Measurements from ENCODE around the gene TTC24. TPM values are rescaled to one million over a fixed set of nuclear protein-coding genes. Genes with fewer than 3 reads are reported as not detected.

TTC24 gene
- 1 to 10 TPM; 2.9 to 4.6 TPM for total RNA-seq

GRCh38 chr1:156579472-156579871, at the start of gene TTC24:
TTC24 (plus strand) TSS chr1:156579723; CDS start chr1:156581365, 1,642 bp downstream.
- no peaks in the 10 kb centered on the region for H3K36me3 Mint-ChIP-seq (ENCODE audit: low read depth)
- peaks cover 24% of the 10 kb centered on the region for H3K4me1 Mint-ChIP-seq
- POLR2A ChIA-PET = no interaction called here
- H3K4me3 Mint-ChIP-seq = no peak within 1 kb of the TSS
- H3K27ac Mint-ChIP-seq = no peak within 1 kb of the TSS
- H3K27me3 Mint-ChIP-seq = peaks cover 3% of the 10 kb centered on the region
- DNase-seq = no peak
- no peaks in the 10 kb centered on the region for H3K9me3 Mint-ChIP-seq
- CTCF ChIA-PET = interaction anchor here (0.6 to 1.7 kb wide), 7 partner anchors 9 to 194 kb away, joined by 3 to 8 read pairs (median 3); partner anchors contain the start of gene NAXE

GRCh38 chr1:156530006-156530405, 49.5 kb upstream of the TTC24 start:
- H3K4me1 Mint-ChIP-seq = peaks cover 31% of the 10 kb centered on the region
- no peak for DNase-seq
- ChIA-PET POLR2A (no interaction called here), CTCF (interaction anchor here (1.0 kb wide), 1 partner anchor 13 kb away, joined by 5 read pairs; no protein-coding TSS in a partner anchor)
- H3K27me3 Mint-ChIP-seq = no peaks in the 10 kb centered on the region
- peaks cover 31% of the 10 kb centered on the region for H3K36me3 Mint-ChIP-seq (ENCODE audit: low read depth)
- no peak overlapping the region for H3K27ac Mint-ChIP-seq
- no peak overlapping the region for H3K4me3 Mint-ChIP-seq
- no peaks in the 10 kb centered on the region for H3K9me3 Mint-ChIP-seq

DNA sequence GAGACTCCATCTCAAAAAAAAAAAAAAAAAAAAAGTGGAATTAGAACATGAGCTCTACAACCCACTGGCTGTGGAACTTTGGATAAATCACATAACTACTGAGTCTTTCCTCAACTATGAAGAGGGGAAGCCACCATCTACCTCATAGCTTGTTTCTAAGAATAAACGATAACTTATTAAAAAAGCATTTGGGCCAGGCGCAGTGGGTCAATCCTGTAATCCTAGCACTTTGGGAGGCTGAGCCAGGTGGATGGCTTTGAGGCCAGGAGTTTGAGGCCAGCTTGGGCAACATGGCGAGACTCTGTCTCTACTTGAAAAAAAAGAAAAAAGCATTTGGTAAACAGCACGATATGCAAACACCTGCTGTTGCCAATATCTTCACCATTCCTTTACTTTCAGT, 47.1 kb upstream of the TTC24 start:
- H3K27me3 Mint-ChIP-seq = no peaks in the 10 kb centered on the region
- H3K4me1 Mint-ChIP-seq = peaks cover 16% of the 10 kb centered on the region
- peaks cover 26% of the 10 kb centered on the region for H3K36me3 Mint-ChIP-seq (ENCODE audit: low read depth)
- no peak for DNase-seq
- H3K27ac Mint-ChIP-seq = no peak overlapping the region
- H3K9me3 Mint-ChIP-seq = no peaks in the 10 kb centered on the region
- ChIA-PET CTCF (interaction anchor here (0.7 to 2.8 kb wide), 3 partner anchors 9 to 51 kb away, joined by 3 to 9 read pairs (median 6); no protein-coding TSS in a partner anchor), POLR2A (no interaction called here)
- no peak overlapping the region for H3K4me3 Mint-ChIP-seq

- Mint-ChIP-seq H3K36me3 (ENCODE audit: low read depth) (peaks cover 19% of the 10 kb centered on the region), H3K4me1 (peaks cover 5% of the 10 kb centered on the region), H3K4me3 (no peak overlapping the region), H3K27ac (no peak overlapping the region), H3K27me3 (no peaks in the 10 kb centered on the region), H3K9me3 (no peaks in the 10 kb centered on the region)
- POLR2A ChIA-PET = no interaction called here
- DNase-seq = no peak
- CTCF ChIA-PET = interaction anchor here (1.0 to 2.8 kb wide), 4 partner anchors 10 to 148 kb away, joined by 3 to 9 read pairs (median 3); no protein-coding TSS in a partner anchor
Measured at GRCh38 chr1:156533568-156534220, 45.8 kb upstream of the TTC24 start.

DNA sequence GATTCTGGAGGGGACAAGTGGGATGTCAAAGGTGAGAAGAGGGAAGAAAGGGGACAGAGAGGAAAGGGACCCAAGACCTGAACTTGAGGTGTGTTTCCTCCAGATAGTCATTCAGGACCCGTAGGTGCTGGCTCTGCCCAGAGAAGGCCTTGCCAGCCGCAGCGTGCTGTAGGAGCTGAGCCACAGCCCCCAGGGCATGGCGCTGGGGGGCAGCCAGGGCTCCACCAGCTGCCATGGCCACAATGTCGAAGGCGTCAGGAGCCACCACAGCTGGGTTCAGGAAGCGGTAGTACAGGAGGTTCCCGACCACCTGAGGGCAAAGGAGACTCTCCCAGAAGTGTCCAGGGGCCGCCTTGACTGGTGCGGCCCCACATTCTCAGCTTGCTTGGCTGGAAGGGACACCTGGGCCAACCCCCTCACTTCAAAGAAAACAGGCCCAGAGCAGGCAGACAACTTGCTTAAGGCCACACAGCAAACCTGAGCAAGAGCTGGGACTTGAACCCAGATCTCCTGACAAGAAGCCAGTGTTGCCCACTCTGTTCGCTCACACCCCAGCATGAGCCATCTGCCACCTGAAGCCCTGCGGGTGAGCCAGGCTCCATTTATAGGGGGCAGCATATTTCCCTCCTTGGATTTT, 45.0 kb upstream of the TTC24 start:
- Mint-ChIP-seq H3K36me3 (ENCODE audit: low read depth) (peaks cover 21% of the 10 kb centered on the region), H3K9me3 (no peaks in the 10 kb centered on the region), H3K27me3 (no peaks in the 10 kb centered on the region), H3K4me3 (no peak overlapping the region), H3K27ac (no peak overlapping the region), H3K4me1 (peaks cover 6% of the 10 kb centered on the region)
- ChIA-PET POLR2A (no interaction called here), CTCF (interaction anchor here (1.0 to 1.4 kb wide), 4 partner anchors 10 to 33 kb away, joined by 3 to 4 read pairs (median 3); no protein-coding TSS in a partner anchor)
- no peak for DNase-seq

DNA sequence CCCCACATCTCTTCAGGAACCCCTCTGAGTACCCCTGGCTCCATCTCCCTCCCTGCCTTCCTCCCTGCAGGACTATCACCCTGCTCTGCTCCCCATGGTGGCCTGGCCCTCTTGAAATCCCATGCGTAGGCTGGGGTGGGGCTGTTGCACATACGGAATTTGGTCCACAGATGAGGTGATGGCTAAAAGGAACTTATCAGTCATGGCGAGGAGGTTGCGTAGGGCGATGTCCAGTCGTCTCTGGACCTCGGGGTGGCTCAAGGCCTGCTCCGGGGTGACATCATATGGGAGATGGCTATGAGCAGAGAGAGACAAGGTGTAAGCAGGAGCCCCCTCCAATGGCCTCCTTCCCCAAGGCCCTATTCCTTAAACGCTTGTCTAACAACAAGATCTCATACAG, 42.5 kb upstream of the TTC24 start:
- H3K4me1 Mint-ChIP-seq = peaks cover 6% of the 10 kb centered on the region
- no peak overlapping the region for H3K27ac Mint-ChIP-seq
- no peaks in the 10 kb centered on the region for H3K9me3 Mint-ChIP-seq
- ChIA-PET POLR2A (no interaction called here), CTCF (interaction anchor here (2.2 kb wide), 1 partner anchor 56 kb away, joined by 6 read pairs; no protein-coding TSS in a partner anchor)
- no peaks in the 10 kb centered on the region for H3K27me3 Mint-ChIP-seq
- no peak for DNase-seq
- H3K36me3 Mint-ChIP-seq (ENCODE audit: low read depth) = peaks cover 24% of the 10 kb centered on the region
- no peak overlapping the region for H3K4me3 Mint-ChIP-seq

GRCh38 chr1:156538711-156539440, 40.6 kb upstream of the TTC24 start:
- Mint-ChIP-seq H3K4me1 (peaks cover 6% of the 10 kb centered on the region), H3K4me3 (no peak overlapping the region), H3K27me3 (no peaks in the 10 kb centered on the region), H3K36me3 (ENCODE audit: low read depth) (peaks cover 20% of the 10 kb centered on the region), H3K9me3 (no peaks in the 10 kb centered on the region), H3K27ac (no peak overlapping the region)
- CTCF ChIA-PET = interaction anchor here (1.0 kb wide), 1 partner anchor 13 kb away, joined by 3 read pairs; no protein-coding TSS in a partner anchor
- DNase-seq = no peak
- POLR2A ChIA-PET = no interaction called here

DNA sequence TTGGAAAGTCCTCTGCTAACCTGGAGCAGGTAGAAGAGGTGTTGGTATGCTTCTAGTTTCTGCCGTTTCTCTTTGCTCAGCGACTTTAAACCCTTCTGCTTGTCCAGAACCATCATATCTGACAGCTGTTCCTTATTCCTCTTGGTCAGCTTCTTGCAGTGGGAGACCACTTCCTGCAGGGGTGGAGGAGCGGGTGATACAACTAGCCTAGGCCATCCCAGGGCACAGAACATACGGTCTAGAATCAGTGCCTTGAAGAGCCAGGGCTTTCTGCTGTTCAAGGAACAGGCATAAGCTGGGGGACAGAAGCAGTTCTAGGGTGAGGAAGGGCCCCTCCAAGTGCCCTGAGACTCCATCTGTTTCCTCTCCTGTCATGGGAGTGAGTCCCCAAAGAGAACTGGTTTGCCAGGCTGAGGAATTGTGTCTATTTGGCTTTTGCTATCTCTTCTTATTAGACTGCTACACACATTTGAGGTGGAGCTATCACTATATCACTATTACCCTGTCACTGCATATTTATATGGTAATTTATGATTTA, 39.6 kb upstream of the TTC24 start:
- Mint-ChIP-seq H3K27me3 (no peaks in the 10 kb centered on the region), H3K4me1 (peaks cover 6% of the 10 kb centered on the region), H3K27ac (peak overlapping the region; percentile 9), H3K4me3 (no peak overlapping the region), H3K9me3 (no peaks in the 10 kb centered on the region), H3K36me3 (ENCODE audit: low read depth) (peaks cover 20% of the 10 kb centered on the region)
- no peak for DNase-seq
- CTCF ChIA-PET = interaction anchor here (1.7 to 1.8 kb wide), 2 partner anchors 11 to 38 kb away, joined by 6 to 7 read pairs; no protein-coding TSS in a partner anchor
- POLR2A ChIA-PET = no interaction called here

- Mint-ChIP-seq H3K27me3 (no peaks in the 10 kb centered on the region), H3K4me3 (no peak overlapping the region), H3K27ac (no peak overlapping the region), H3K4me1 (peaks cover 6% of the 10 kb centered on the region), H3K36me3 (ENCODE audit: low read depth) (peaks cover 18% of the 10 kb centered on the region), H3K9me3 (no peaks in the 10 kb centered on the region)
- DNase-seq = no peak
- POLR2A ChIA-PET = no interaction called here
- CTCF ChIA-PET = interaction anchor here (1.1 to 1.8 kb wide), 3 partner anchors 9 to 39 kb away, joined by 6 to 7 read pairs (median 6); no protein-coding TSS in a partner anchor
Measured at GRCh38 chr1:156540955-156541354, 38.6 kb upstream of the TTC24 start.

- no peak for DNase-seq
- Mint-ChIP-seq H3K36me3 (ENCODE audit: low read depth) (peaks cover 24% of the 10 kb centered on the region), H3K27ac (no peak overlapping the region), H3K9me3 (no peaks in the 10 kb centered on the region), H3K27me3 (no peaks in the 10 kb centered on the region), H3K4me3 (no peak overlapping the region), H3K4me1 (peaks cover 6% of the 10 kb centered on the region)
- ChIA-PET POLR2A (no interaction called here), CTCF (interaction anchor here (0.6 to 1.0 kb wide), 3 partner anchors 13 to 401 kb away, joined by 3 to 5 read pairs (median 4); no protein-coding TSS in a partner anchor)
Measured at GRCh38 chr1:156543066-156543465, 36.5 kb upstream of the TTC24 start.

DNA sequence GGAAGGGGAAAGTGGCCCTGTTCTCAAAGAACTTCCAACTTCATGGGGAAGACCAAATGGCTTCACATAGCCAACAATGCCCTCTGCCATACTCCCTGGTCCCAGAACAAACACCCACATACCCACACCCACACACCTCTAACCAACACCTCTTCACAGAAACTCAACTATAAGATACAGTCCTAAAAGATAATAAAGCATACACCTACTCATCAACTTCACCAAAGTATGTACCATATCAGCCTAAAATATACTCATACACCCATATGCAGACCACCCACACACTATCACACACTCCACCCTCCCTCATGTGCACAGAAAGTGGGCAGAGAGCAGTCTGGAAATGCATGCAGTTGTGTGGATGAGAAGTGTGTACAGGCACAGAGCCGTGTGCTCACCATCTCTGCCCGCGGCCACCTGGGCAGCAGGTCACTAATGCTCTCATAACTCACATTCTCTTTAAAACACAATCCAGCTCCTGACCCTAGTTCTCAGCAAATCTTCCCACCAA, 34.9 kb upstream of the TTC24 start:
- Mint-ChIP-seq H3K4me3 (no peak overlapping the region), H3K27ac (no peak overlapping the region), H3K9me3 (no peaks in the 10 kb centered on the region), H3K36me3 (ENCODE audit: low read depth) (peaks cover 19% of the 10 kb centered on the region), H3K27me3 (no peaks in the 10 kb centered on the region), H3K4me1 (no peaks in the 10 kb centered on the region)
- POLR2A ChIA-PET = no interaction called here
- CTCF ChIA-PET = no interaction called here
- no peak for DNase-seq

- ChIA-PET CTCF (no interaction called here), POLR2A (no interaction called here)
- Mint-ChIP-seq H3K4me3 (no peak overlapping the region), H3K4me1 (no peaks in the 10 kb centered on the region), H3K27ac (no peak overlapping the region), H3K27me3 (no peaks in the 10 kb centered on the region), H3K36me3 (ENCODE audit: low read depth) (peaks cover 19% of the 10 kb centered on the region), H3K9me3 (no peaks in the 10 kb centered on the region)
- no peak for DNase-seq
Measured at GRCh38 chr1:156546267-156546666, 33.3 kb upstream of the TTC24 start.

All from activated CD4-positive, alpha-beta T cell treated with anti-CD3 and anti-CD28 coated beads, Interleukin-2, amount 10 ng/mL, durations not matched to agents 7 days and 5 days (primary cell).